Astrocyte of the cerebellum (primary cell): ENCODE results near the gene HSPB7.

Experiments
- DNase-seq: peaks from one replicate; pipeline ENCODE4 v3.0.0-alpha.2; 2011; ENCODE audit warnings: low read depth
- H3K4me3 ChIP-seq: 2 replicates; pipeline ENCODE4 v1.5.1; 2011; ENCODE audit warnings: mild to moderate bottlenecking, low read depth, low read length, moderate library complexity
- CTCF ChIP-seq: IDR thresholded peaks from 2 replicates; pipeline ENCODE4 v1.5.1; 2012; ENCODE audit warnings: low read length, low read depth, moderate library complexity, mild to moderate bottlenecking; ENCODE audit errors: missing control alignments
- in situ Hi-C: cut with HindIII; loops from 2 replicates; pipeline ENCODE4 v1.10.0; 2017; ENCODE audit warnings: low sequenced_read_pairs

The HSPB7 gene

GRCh38 chr1:15992582-15993500 is 25.0 kb downstream of the HSPB7 start:
- DNase-seq: no peak
- in situ Hi-C loops: no loop called here
- TF ChIP-seq CTCF: no peak
- H3K4me3 ChIP-seq: no peak overlapping the region

GRCh38 chr1:15992187-15992553 is 25.7 kb downstream of the HSPB7 start:
- in situ Hi-C loops: no loop called here
- DNase-seq: no peak
- no peak overlapping the region for H3K4me3 ChIP-seq
- TF ChIP-seq CTCF: no peak

GRCh38 chr1:15991427-15992186 is 26.2 kb downstream of the HSPB7 start:
- no peak for TF ChIP-seq CTCF
- in situ Hi-C loops: no loop called here
- H3K4me3 ChIP-seq: no peak overlapping the region
- no peak for DNase-seq

GRCh38 chr1:15989776-15990175 is 28.1 kb downstream of the HSPB7 start:
- in situ Hi-C loops: no loop called here
- no peak overlapping the region for H3K4me3 ChIP-seq
- no peak for TF ChIP-seq CTCF
- DNase-seq: no peak

- DNase-seq: no peak
- no peak for TF ChIP-seq CTCF
- no peak overlapping the region for H3K4me3 ChIP-seq
Observed at GRCh38 chr1:15988856-15989736, 28.7 kb downstream of the HSPB7 start.

More at GRCh38 chr1:15988856-15989736, 28.7 kb downstream of the HSPB7 start:
- in situ Hi-C loops: no loop called here
